ENCODE measurements around the gene ZSCAN20.

- TF ChIP-seq ARID3B (CRISPR knock-in tag; IDR thresholded peaks at IDR 0.05; ENCODE audit: borderline replicate concordance) (no peak), NFXL1 (CRISPR knock-in tag; IDR thresholded peaks at IDR 0.05) (no peak), ZNF134 (CRISPR knock-in tag; conservative IDR thresholded peaks at IDR 0.05) (no peak), PRPF4 (IDR thresholded peaks at IDR 0.05; ENCODE audit: insufficient read depth, low read depth, low read length, poor library complexity, severe bottlenecking) (no peak), SMARCE1 (IDR thresholded peaks at IDR 0.05) (no peak), EP300 (IDR thresholded peaks at IDR 0.05; ENCODE audit: low read length) (no peak)
- TF ChIP-seq, protein P1, sequence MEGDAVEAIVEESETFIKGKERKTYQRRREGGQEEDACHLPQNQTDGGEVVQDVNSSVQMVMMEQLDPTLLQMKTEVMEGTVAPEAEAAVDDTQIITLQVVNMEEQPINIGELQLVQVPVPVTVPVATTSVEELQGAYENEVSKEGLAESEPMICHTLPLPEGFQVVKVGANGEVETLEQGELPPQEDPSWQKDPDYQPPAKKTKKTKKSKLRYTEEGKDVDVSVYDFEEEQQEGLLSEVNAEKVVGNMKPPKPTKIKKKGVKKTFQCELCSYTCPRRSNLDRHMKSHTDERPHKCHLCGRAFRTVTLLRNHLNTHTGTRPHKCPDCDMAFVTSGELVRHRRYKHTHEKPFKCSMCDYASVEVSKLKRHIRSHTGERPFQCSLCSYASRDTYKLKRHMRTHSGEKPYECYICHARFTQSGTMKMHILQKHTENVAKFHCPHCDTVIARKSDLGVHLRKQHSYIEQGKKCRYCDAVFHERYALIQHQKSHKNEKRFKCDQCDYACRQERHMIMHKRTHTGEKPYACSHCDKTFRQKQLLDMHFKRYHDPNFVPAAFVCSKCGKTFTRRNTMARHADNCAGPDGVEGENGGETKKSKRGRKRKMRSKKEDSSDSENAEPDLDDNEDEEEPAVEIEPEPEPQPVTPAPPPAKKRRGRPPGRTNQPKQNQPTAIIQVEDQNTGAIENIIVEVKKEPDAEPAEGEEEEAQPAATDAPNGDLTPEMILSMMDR (IDR thresholded peaks at IDR 0.05 in 2 of 3, conservative IDR thresholded peaks at IDR 0.05 in 1 of 3; ENCODE audit: insufficient read depth in 2 of 3, low read depth in 1 of 3, low read length in 3 of 3): no peak
- TF ChIP-seq, protein P2, sequence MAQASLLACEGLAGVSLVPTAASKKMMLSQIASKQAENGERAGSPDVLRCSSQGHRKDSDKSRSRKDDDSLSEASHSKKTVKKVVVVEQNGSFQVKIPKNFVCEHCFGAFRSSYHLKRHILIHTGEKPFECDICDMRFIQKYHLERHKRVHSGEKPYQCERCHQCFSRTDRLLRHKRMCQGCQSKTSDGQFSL (CRISPR knock-in tag; IDR thresholded peaks at IDR 0.05): no peak
- TF ChIP-seq, protein P2 (tag; IDR thresholded peaks at IDR 0.05): no peak
Observed at GRCh38 chr1:33535334-33535733, 62.9 kb downstream of the ZSCAN20 start.

Measured in K562 (cell line).